ENCODE results near the gene HS3ST3A1. TPM values are rescaled to one million over a fixed set of nuclear protein-coding genes. Genes with fewer than 3 reads are reported as not detected.

The HS3ST3A1 gene
- total RNA-seq, 1 experiment from 2014 or later: 3.4 TPM

- H3K23me2 ChIP-seq (ENCODE audit: insufficient read length, low read depth, low read length, poor library complexity, severe bottlenecking): no peaks in the 10 kb centered on the region
- no peak overlapping the region for H2BK20ac ChIP-seq (ENCODE audit: low read depth, low read length, poor library complexity, severe bottlenecking)
- H3K4me1 ChIP-seq (ENCODE audit: insufficient read depth, low read length): no peaks in the 10 kb centered on the region
- H2BK5ac ChIP-seq (ENCODE audit: insufficient read length, low read length): no peak overlapping the region
- H4K8ac ChIP-seq (replicated peaks; ENCODE audit: insufficient read length, low read depth, low read length): no peak overlapping the region
- Mint-ChIP-seq H3K36me3 (ENCODE audit: insufficient read depth in 1 of 3, low read depth in 3 of 3) (peaks cover 3 to 23% (median 9%) of the 10 kb centered on the region in 3 experiments; a peak in 5 of 7 replicates), H3K9me3 (peaks cover 0 to 2% of the 10 kb centered on the region in 2 experiments; a peak in 2 of 5 replicates), H3K4me3 (no peak overlapping the region), H3K27me3 (ENCODE audit: low read depth) (no peaks in the 10 kb centered on the region), H3K4me1 (0 out of 4 replicates have a peak, but pooled peaks cover 0 to 2% of the 10 kb centered on the region in 2 experiments), H3K27ac (no peak overlapping the region; a peak in 1 of 7 replicates)
- no peaks in the 10 kb centered on the region for H3K79me2 ChIP-seq (ENCODE audit: insufficient read depth, low read length)
- no peaks in the 10 kb centered on the region for H3K79me1 ChIP-seq (ENCODE audit: insufficient read depth, low read depth, low read length, poor library complexity, severe bottlenecking)
- H3K14ac ChIP-seq (ENCODE audit: insufficient read depth, low read length): no peak overlapping the region
- no peak overlapping the region for H2AK5ac ChIP-seq (ENCODE audit: insufficient read length, low read length)
- no peak overlapping the region for H3K4ac ChIP-seq (ENCODE audit: low read depth, low read length)
- no peak overlapping the region for H4K91ac ChIP-seq (ENCODE audit: insufficient read length, low read depth, low read length)
- no peak overlapping the region for H3K56ac ChIP-seq (ENCODE audit: insufficient read length, low read depth, low read length)
- TF ChIP-seq, protein P1, sequence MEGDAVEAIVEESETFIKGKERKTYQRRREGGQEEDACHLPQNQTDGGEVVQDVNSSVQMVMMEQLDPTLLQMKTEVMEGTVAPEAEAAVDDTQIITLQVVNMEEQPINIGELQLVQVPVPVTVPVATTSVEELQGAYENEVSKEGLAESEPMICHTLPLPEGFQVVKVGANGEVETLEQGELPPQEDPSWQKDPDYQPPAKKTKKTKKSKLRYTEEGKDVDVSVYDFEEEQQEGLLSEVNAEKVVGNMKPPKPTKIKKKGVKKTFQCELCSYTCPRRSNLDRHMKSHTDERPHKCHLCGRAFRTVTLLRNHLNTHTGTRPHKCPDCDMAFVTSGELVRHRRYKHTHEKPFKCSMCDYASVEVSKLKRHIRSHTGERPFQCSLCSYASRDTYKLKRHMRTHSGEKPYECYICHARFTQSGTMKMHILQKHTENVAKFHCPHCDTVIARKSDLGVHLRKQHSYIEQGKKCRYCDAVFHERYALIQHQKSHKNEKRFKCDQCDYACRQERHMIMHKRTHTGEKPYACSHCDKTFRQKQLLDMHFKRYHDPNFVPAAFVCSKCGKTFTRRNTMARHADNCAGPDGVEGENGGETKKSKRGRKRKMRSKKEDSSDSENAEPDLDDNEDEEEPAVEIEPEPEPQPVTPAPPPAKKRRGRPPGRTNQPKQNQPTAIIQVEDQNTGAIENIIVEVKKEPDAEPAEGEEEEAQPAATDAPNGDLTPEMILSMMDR (conservative IDR thresholded peaks at IDR 0.05): no peak
- H3K23ac ChIP-seq (ENCODE audit: insufficient read length, low read depth, low read length): no peak overlapping the region
- no peak overlapping the region for H3K27ac ChIP-seq (ENCODE audit: insufficient read length, low read depth, low read length)
- no peak overlapping the region for H2BK120ac ChIP-seq (ENCODE audit: low read depth, low read length, poor library complexity, severe bottlenecking)
- H2BK12ac ChIP-seq (ENCODE audit: insufficient read length, low read depth, low read length): no peak overlapping the region
- no peaks in the 10 kb centered on the region for H4K20me1 ChIP-seq (ENCODE audit: control insufficient read depth, insufficient read depth, insufficient read length)
- no peak overlapping the region for H3T11ph ChIP-seq (ENCODE audit: low read length)
- no peaks in the 10 kb centered on the region for H3K9me3 ChIP-seq (ENCODE audit: control insufficient read depth, low read depth, low read length)
- H3K4me2 ChIP-seq (ENCODE audit: insufficient read depth, insufficient read length, low read length): no peak overlapping the region
- DNase-seq: no peak
- H3K9ac ChIP-seq (ENCODE audit: extremely low read depth, insufficient read length, low read length): no peak overlapping the region
- no peak overlapping the region for H2BK15ac ChIP-seq (ENCODE audit: low read depth, low read length)
- no CpG with 5 or more reads among the region's 4 CpGs for WGBS (ENCODE audit: extremely low coverage, insufficient read length, low lambda C conversion rate)
- H4K5ac ChIP-seq (ENCODE audit: insufficient read length, low read depth, low read length): no peak overlapping the region
- no peak overlapping the region for H2AFZ ChIP-seq (ENCODE audit: low read length)
- H3K27me3 ChIP-seq (ENCODE audit: insufficient read depth, low read length): no peaks in the 10 kb centered on the region
- H3K18ac ChIP-seq (ENCODE audit: insufficient read length, low read depth, low read length): no peak overlapping the region
Observed at GRCh38 chr17:13538841-13539411, 62.8 kb downstream of the HS3ST3A1 start.
